Measurements from ENCODE around the gene BFSP2.

DNA sequence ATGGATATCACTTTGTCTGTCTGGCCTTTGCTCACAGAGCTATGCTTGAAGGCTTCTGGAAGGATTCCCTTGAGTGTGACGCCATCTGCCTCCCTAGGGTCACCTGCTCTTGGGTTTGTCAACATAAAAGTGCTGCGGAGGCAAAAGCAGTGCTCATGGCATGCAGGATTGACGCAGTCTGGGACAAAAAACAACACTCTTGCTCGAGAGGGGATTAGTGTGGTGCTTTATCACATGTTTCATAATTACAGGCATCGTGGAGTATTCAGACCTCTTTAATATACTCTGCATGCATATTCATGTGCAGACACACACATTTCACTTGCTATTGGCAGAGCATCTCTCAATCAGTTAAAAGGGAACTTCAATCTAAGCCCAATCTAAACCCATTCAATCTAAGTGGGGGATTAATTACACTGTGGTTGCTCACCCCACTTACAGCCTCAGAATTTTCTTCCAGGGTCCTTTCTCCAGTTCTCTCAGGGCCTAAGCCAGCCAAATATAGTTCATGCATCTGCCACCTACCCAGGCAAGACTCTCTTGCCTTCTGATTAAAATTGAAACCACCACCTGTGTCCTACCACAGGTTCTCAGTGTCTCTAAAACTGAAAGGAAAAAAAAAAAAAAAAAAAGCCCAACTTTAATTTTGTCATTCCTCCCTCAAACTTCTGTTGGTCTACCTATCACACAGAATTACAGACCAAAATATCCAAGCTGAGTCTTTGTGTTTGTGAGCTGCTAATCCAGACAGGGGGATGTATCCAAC, 75.6 kb downstream of the BFSP2 start:
- TF ChIP-seq CTCF (IDR thresholded peaks at IDR 0.05) = no peak
- no peak for TF ChIP-seq POLR2A (IDR thresholded peaks at IDR 0.05)
- TF ChIP-seq POLR2AphosphoS5 (IDR thresholded peaks at IDR 0.05) = no peak
